ENCODE measurements around the gene SETDB2. TPM values are rescaled to one million over a fixed set of nuclear protein-coding genes. Genes with fewer than 3 reads are reported as not detected.
"Not testable (repeated sequence)": the region's sequence is repeated elsewhere in the genome, so short reads cannot be mapped to it uniquely, and the experiment has no call there.

Gene SETDB2
- total RNA-seq, 1 experiment from 2014 or later = 7.3 TPM

GRCh38 chr13:49459580-49459979, 15.5 kb downstream of the SETDB2 start:
- no peak for DNase-seq (ENCODE audit: extremely low read depth, low read depth)

- DNase-seq (ENCODE audit: extremely low read depth, low read depth) = no peak
Measured at GRCh38 chr13:49464085-49464484, 20.0 kb downstream of the SETDB2 start.

DNA sequence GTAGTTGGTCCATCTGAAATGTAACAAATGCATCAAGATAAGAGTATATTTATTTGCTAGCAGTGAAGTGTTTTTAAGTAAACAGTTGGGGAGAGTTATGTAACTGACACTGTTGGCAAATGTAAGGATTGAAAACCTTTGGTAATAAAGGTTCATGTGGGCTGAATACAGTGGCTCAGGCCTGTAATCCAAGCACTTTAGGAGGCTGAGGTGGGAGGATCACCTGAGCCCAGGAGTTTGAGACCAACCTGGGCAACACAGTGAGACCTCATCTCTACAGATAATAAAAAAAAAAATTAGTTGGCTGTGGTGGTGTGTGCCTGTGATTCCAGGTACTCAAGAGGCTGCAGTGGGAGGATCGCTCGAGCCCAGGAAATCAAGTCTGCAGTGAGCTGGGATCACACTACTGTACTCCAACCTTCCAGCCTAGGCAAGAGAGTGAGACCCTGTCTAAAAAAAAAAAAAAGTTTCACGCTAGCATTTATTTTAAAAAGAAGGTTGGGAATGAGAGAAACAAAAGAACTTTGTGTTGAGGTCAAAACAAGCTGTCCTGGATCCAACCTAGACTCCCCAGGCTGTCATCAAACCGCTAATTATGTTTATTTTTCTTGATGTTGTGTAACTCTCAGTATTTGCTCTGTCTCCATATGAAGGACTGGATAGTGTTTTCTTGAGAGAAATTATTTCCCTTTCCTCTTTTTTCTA, 20.7 kb downstream of the SETDB2 start:
- no peak for DNase-seq (ENCODE audit: extremely low read depth, low read depth)

DNA sequence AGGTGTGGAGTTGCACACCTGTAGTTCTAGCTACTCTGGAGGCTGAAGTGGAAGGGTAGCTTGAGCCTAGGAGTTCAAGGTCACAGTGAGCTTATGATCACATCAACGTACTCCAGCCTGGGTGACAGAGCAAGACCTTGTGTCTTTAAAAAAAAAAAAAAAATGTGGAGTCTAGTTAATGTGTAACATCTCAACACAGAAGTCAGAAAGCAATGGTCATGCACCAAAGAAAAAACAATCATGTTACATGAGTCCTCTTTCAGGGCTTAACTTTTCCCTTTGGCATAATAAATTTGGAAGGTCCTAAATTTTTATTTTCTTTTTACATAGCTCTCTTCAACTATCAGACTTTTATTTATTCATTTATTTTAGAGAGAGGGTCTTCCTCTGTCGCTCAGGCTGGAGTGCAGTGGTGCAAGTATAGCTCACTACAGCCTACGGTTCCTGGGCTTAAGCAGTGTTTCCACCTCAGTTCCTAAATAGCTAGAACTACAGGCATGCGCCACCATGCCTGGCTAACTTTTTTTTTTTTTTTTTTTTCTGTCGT, 22.3 kb downstream of the SETDB2 start:
- no peak for DNase-seq (ENCODE audit: extremely low read depth, low read depth)

DNA sequence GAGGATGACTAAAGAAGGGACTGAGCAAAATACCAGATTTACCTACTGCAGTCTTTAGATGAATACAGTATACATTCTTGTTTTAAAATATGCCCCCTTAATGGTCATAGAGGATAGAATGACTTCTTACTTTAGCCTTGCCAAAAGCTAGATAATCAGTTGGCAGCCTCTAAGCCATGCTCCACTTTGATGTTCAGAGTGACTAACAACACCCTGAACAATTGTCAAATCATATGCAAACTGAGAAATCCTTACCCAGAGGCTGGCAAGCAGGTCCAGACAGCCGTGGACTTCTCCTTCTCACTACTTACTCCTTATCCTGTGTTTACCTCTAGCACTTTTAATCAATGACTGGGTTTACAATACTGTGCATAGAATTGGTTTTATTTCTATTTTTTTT, 28.1 kb downstream of the SETDB2 start:
- no peak for DNase-seq (ENCODE audit: extremely low read depth, low read depth)

- no peak for DNase-seq (ENCODE audit: extremely low read depth, low read depth)
Measured at GRCh38 chr13:49476529-49476928, 32.5 kb downstream of the SETDB2 start.

DNA sequence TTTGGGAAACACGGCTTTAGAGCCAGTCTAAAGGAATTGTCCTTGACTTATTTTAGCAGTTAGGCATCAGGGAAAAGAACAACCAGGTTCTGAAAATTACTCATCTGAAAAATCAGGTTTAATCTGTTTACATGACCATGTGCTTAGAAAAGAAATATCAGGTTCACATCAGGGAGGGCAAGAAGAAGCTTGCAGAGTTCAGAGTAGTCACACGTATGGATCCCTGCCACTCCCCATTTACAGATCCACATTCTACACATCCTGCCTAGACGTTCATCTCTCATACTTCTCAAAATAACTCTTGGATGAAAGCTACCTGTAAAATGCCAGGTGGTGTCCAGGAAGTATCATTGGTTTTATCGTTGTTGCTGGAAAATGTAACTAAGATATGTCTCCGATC, 37.7 kb downstream of the SETDB2 start:
- no peak for DNase-seq (ENCODE audit: extremely low read depth, low read depth)

DNA sequence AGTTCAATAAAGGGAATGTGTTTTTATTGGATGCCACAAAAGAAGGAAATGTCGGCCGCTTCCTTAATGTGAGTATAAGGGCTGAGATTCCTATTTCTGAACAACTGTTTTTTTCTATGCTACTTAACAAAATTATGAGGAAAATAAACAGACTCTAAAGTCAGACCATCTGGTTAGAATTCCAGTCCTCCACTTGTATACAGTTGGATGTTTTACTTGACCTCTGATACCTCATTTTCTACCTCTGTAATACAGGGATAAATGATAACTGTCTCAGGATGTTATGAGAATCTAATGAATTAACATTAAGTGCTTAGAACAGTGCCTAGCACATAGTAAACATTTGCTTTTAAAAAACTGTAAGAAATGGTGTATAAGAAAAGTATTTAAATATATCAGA, 44.5 kb downstream of the SETDB2 start:
- DNase-seq (ENCODE audit: extremely low read depth, low read depth) = no peak

DNA sequence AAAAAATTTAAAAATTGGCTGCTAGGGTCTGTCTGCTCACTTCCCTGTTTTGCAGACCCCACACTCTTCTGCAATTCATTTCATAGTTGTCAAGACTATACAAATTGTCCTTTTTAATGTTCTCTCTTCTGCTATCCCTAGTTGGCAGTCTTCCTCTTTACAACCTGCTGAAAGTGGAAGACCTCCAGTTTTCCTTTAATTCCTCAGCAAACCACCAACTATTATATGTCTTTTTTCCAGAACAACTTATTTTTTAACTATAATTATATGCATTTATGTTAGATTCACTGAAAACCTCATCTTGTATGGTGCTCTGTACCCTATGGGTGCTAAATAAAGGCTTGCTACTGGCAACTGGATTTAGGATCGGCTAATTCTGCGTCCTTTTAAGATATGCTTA, 50.6 kb downstream of the SETDB2 start:
- DNase-seq (ENCODE audit: extremely low read depth, low read depth) = no peak

- peak; percentile 41 for DNase-seq (ENCODE audit: extremely low read depth, low read depth)
Measured at GRCh38 chr13:49495783-49496762, 52.0 kb downstream of the SETDB2 start, which contains the start of gene PHF11. PHF11 (plus strand) TSS chr13:49495953; CDS start chr13:49496002, 49 bp downstream.

DNA sequence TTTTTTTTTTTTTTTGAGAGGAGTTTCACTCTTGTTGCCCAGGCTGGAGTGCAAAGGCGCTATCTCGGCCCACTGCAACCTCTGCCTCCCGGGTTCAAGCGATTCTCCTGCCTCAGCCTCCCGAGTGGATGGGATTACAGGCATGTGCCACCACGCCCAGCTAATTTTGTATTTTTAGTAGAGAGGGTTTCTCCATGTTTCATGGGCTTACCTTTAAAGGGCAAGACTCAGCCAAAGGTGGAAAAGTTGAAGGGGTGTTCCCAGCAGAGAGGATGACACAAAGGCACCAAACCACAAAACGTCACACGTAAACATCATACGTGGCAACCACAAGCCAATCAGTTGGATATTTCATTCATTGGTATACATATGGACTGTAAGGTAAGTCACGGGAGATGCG, 52.8 kb downstream of the SETDB2 start:
- not testable (repeated sequence) for DNase-seq (ENCODE audit: extremely low read depth, low read depth)

- DNase-seq (ENCODE audit: extremely low read depth, low read depth) = no peak
Measured at GRCh38 chr13:49497272-49497671, 53.2 kb downstream of the SETDB2 start.

DNA sequence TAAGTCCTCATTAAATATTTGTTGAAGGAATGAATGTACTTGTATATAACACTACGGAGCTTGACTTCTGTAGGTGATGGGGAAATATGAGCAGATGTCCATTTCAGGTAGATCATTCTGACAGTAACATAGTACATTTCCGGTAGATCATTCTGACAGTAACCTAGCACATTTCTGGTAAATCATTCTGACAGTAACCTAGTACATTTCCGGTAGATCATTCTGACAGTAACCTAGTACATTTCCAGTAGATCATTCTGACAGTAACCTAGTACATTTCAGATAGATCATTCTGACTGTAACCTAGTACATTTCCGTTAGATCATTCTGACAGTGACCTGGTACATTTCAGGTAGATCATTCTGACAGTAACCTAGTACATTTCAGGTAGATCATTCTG, 54.1 kb downstream of the SETDB2 start:
- no peak for DNase-seq (ENCODE audit: extremely low read depth, low read depth)

DNA sequence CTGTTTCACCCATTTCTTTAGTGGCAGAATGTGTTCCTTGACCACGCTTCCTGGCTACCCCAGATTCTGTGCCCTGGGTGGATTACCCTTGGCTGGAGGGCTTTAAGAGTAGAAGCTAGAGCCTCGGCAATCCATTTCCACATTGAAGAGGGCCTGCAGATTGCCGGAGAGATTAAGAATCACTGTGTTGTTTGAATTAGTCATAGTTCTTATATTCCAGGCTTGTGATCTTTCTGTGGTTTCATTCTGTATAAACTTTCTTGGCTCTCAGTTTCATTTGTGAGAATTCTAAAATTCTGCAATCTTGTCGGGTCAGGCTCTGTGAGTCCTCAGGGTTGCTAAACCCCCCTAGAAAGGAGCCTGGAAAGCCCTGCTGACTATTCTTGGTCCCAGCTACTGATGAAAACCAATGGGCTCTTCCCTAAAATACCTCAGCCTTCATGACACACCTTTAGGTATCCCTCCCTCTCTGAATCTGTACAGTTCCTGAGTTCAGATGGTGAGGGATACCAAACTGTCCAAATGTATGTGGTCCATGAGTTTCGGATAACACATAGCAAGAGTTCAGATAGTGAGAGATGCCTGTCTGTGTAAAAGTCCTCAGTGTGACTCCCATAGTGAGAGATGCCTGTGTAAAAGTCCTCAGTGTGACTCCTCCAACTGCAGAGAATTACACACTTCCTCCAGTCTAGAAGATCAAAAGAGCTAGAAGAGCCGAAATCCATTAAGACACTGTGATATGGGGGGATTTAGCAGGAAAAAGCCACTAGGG, 56.0 kb downstream of the SETDB2 start:
- DNase-seq (ENCODE audit: extremely low read depth, low read depth) = no peak

DNA sequence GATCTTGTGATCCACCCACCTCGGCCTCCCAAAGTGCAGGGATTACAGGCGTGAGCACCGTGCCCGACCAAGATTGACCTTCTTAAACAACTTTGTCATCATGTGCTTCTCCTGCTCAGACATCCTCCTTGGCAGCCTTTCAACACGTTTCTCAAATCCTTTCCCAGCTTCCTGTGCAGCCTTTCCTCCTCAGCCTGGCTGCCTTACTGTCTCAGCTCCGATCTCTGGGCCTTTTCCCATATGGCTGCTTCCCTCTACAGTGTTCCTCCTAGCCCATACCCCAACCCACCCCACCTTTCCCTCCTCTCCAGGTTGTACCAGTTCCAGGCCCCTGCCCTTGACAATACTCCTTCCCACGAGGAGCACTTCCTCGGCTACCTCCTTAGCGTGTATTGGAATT, 58.9 kb downstream of the SETDB2 start:
- DNase-seq (ENCODE audit: extremely low read depth, low read depth) = no peak

DNA sequence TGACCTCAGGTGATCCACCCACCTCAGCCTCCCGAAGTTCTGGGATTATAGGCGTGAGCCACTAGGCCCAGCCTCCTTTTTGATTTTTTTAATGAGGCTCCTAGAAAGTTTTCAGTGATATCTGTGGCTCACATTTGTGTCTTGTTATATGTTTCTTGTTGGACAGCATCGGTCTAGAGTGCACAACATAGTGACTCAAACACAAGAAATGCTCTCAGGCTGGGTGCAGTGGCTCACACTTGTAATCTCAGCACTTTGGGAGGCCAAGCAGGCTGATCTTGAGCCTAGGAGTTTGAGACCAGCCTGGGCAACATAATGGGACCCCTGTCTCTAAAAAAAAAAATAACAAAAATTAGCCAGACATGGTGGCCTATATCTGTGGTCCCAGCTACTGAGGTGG, 59.9 kb downstream of the SETDB2 start:
- no peak for DNase-seq (ENCODE audit: extremely low read depth, low read depth)

- no peak for DNase-seq (ENCODE audit: extremely low read depth, low read depth)
Measured at GRCh38 chr13:49512578-49512977, 68.5 kb downstream of the SETDB2 start.

- DNase-seq (ENCODE audit: extremely low read depth, low read depth) = no peak
Measured at GRCh38 chr13:49516467-49516866, 72.4 kb downstream of the SETDB2 start.

DNA sequence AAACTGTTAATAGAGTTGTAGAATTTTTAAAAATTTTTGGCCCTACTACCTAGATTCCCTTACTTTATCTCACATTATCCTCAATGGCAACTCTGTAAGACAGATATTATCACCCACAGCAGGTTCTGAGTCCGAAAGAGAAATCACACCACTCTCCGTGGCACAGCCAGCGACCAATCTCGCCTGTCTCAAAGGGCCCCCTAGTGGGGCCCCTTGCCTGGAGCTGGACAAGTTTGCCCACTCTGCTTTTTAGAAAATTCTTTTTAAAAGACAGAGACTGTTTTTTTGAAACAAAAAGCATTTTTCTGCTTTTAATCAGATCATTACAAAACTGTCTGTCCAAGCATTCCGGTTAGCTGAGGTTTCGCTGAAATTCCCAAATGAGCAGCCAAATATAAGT, 73.4 kb downstream of the SETDB2 start:
- no peak for DNase-seq (ENCODE audit: extremely low read depth, low read depth)

DNA sequence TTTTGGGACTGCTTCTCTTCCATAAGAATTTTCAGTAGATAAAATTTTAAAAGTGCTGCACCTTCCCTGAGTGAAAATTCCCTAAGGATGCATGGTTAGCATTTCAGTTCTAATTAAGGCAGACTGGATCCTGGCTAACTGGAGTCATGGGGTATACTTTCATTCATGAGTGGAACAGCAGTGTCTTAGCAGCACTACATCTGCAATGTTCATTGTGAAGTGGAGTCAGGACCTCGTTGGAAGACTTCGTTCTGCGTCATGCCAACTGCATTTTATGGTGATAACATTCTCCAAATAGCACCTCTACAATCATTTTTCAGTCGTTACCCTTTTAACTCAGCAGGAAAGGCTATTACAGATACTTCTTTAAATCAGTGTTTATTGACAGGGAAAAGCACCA, 77.2 kb downstream of the SETDB2 start:
- no peak for DNase-seq (ENCODE audit: extremely low read depth, low read depth)
